GM23338 (cell line): ENCODE measurements around the gene USP43. TPM values are rescaled to one million over a fixed set of nuclear protein-coding genes. Genes with fewer than 3 reads are reported as not detected.
"Not testable (repeated sequence)": the region's sequence is repeated elsewhere in the genome, so short reads cannot be mapped to it uniquely, and the experiment has no call there.

Experiments
- ATAC-seq: fragments of 200-7000 bp; cut with Tn5 transposase; 3 replicates; pipeline ENCODE4 v1.9.1; 2020
- DNase-seq: peaks from one replicate; pipeline ENCODE4 v3.0.0-alpha.2; 2015; ENCODE audit warnings: low spot score
- H2AFZ ChIP-seq: fragments of 200-600 bp; sonication (generic); 2 replicates; pipeline ENCODE4 v1.8.0; 2016; ENCODE audit warnings: antibody characterized with exemption, mild to moderate bottlenecking, moderate library complexity
- H3F3A ChIP-seq: fragments of 200-600 bp; sonication (generic); replicated peaks from 2 replicates; pipeline ENCODE4 v1.8.0; 2017; ENCODE audit warnings: antibody characterized with exemption, mixed run types, low read depth
- H3K27ac ChIP-seq: fragments of 200-600 bp; sonication (generic); 2 replicates; pipeline ENCODE4 v1.6.1; 2016; ENCODE audit warnings: low read depth
- H3K27me3 ChIP-seq: fragments of 200-600 bp; sonication (generic); 2 replicates; pipeline ENCODE4 v1.8.0; 2016; ENCODE audit warnings: mild to moderate bottlenecking, mixed run types, moderate library complexity; ENCODE audit not compliant: insufficient read depth
- H3K36me3 ChIP-seq: fragments of 200-600 bp; sonication (generic); 2 replicates; pipeline ENCODE4 v1.8.0; 2016; ENCODE audit warnings: mild to moderate bottlenecking; ENCODE audit not compliant: insufficient read depth
- H3K4me1 ChIP-seq: fragments of 200-600 bp; sonication (generic); 2 replicates; pipeline ENCODE4 v1.8.0; 2016; ENCODE audit warnings: mild to moderate bottlenecking, moderate library complexity; ENCODE audit not compliant: insufficient read depth
- H3K4me2 ChIP-seq: fragments of 200-600 bp; sonication (generic); 2 replicates; pipeline ENCODE4 v1.7.1; 2017; ENCODE audit warnings: mixed run types
- H3K4me3 ChIP-seq: fragments of 200-600 bp; sonication (generic); 2 replicates; pipeline ENCODE4 v1.6.1; 2016; ENCODE audit warnings: mixed run types
- H3K79me2 ChIP-seq: fragments of 200-600 bp; sonication (generic); replicated peaks from 2 replicates; pipeline ENCODE4 v1.8.0; 2017; ENCODE audit warnings: mild to moderate bottlenecking; ENCODE audit not compliant: insufficient read depth
- H3K9me2 ChIP-seq: fragments of 200-600 bp; sonication (generic); 2 replicates; pipeline ENCODE4 v1.8.0; 2017; ENCODE audit not compliant: insufficient read depth
- H4K20me1 ChIP-seq: fragments of 200-600 bp; sonication (generic); replicated peaks from 2 replicates; pipeline ENCODE4 v1.8.0; 2017; ENCODE audit warnings: mild to moderate bottlenecking; ENCODE audit not compliant: insufficient read depth
- H3K27ac Mint-ChIP-seq: 2 replicates; pipeline ENCODE4 v1.8.0; 2020; ENCODE audit warnings: inconsistent platforms, mild to moderate bottlenecking, moderate library complexity, mixed read lengths
- H3K27me3 Mint-ChIP-seq: 3 replicates; pipeline ENCODE4 v1.8.0; 2022; ENCODE audit warnings: low read depth, mild to moderate bottlenecking, moderate library complexity, mixed read lengths, inconsistent platforms; ENCODE audit not compliant: insufficient read depth, poor library complexity
- H3K36me3 Mint-ChIP-seq: 3 replicates; pipeline ENCODE4 v1.8.0; 2021; ENCODE audit warnings: low read depth, mild to moderate bottlenecking, inconsistent platforms, moderate library complexity, mixed read lengths
- H3K4me1 Mint-ChIP-seq: 3 replicates; pipeline ENCODE4 v1.8.0; 2020; ENCODE audit warnings: mild to moderate bottlenecking, inconsistent platforms, mixed read lengths
- H3K4me3 Mint-ChIP-seq: 3 replicates; pipeline ENCODE4 v1.8.0; 2021; ENCODE audit warnings: moderate library complexity, mild to moderate bottlenecking, inconsistent platforms, mixed read lengths
- H3K9me3 Mint-ChIP-seq: 3 replicates; pipeline ENCODE4 v1.8.0; 2020; ENCODE audit warnings: moderate library complexity, mild to moderate bottlenecking, inconsistent platforms, mixed read lengths
- POLR2AphosphoS5 ChIP-seq: IDR thresholded peaks from 2 replicates; pipeline ENCODE4 v1.6.1; 2016; ENCODE audit warnings: antibody characterized with exemption, low read depth
- ZNF331 ChIP-seq: fragments of 250-450 bp; sonication (Bioruptor Pico); IDR thresholded peaks from 2 replicates; pipeline ENCODE4 v1.5.0; 2020; ENCODE audit warnings: low read depth, mild to moderate bottlenecking, moderate library complexity
- long read RNA-seq: library from polyadenylated mRNA; unstranded; transcript quantifications from one replicate; pipeline ENCODE4 v2.0.0, GENCODE V29; 2020; ENCODE audit not compliant: unreplicated experiment
- polyA plus RNA-seq: library from polyadenylated mRNA; unstranded; fragments of >200 nt; fragmentation: Nextera tagmentation; extraction: Ambion mirVana; gene quantifications from 2 replicates; pipeline ENCODE4 v1.2.1, GENCODE V29; 2016
- total RNA-seq: library from RNA; depleted of rRNA; stranded (reverse); fragments of >200 nt; shearing (Covaris generic); gene quantifications from 2 replicates; pipeline ENCODE4 v1.2.3, GENCODE V29; 2014; rRNA removed
- TF ChIP-seq, protein P1 (sequence below): IDR thresholded peaks from 2 replicates; pipeline ENCODE4 v1.6.1; 2016; ENCODE audit warnings: antibody characterized with exemption
- TF ChIP-seq, protein P2 (sequence below), 2 experiments: fragments of 200-600 bp in 1 of 2; sonication (generic) in 1 of 2; conservative IDR thresholded peaks; 2 replicates each; pipeline versions ENCODE4 v1.5.1 to v1.6.1; 2016 to 2017; ENCODE audit warnings: antibody characterized with exemption in 2 of 2, low read depth in 2 of 2, mild to moderate bottlenecking in 2 of 2, moderate library complexity in 1 of 2
- TF ChIP-seq, protein P3 (sequence below): fragments of 250-450 bp; sonication (Bioruptor Pico); IDR thresholded peaks from 2 replicates; pipeline ENCODE4 v1.5.0; 2020; ENCODE audit warnings: mild to moderate bottlenecking, moderate library complexity

USP43 gene, protein sequence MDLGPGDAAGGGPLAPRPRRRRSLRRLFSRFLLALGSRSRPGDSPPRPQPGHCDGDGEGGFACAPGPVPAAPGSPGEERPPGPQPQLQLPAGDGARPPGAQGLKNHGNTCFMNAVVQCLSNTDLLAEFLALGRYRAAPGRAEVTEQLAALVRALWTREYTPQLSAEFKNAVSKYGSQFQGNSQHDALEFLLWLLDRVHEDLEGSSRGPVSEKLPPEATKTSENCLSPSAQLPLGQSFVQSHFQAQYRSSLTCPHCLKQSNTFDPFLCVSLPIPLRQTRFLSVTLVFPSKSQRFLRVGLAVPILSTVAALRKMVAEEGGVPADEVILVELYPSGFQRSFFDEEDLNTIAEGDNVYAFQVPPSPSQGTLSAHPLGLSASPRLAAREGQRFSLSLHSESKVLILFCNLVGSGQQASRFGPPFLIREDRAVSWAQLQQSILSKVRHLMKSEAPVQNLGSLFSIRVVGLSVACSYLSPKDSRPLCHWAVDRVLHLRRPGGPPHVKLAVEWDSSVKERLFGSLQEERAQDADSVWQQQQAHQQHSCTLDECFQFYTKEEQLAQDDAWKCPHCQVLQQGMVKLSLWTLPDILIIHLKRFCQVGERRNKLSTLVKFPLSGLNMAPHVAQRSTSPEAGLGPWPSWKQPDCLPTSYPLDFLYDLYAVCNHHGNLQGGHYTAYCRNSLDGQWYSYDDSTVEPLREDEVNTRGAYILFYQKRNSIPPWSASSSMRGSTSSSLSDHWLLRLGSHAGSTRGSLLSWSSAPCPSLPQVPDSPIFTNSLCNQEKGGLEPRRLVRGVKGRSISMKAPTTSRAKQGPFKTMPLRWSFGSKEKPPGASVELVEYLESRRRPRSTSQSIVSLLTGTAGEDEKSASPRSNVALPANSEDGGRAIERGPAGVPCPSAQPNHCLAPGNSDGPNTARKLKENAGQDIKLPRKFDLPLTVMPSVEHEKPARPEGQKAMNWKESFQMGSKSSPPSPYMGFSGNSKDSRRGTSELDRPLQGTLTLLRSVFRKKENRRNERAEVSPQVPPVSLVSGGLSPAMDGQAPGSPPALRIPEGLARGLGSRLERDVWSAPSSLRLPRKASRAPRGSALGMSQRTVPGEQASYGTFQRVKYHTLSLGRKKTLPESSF
- 7.2 and 12.5 TPM in 2 replicates for total RNA-seq
- polyA plus RNA-seq: 5.5 and 5.7 TPM in 2 replicates
- long read RNA-seq: 0 reads

DNA sequence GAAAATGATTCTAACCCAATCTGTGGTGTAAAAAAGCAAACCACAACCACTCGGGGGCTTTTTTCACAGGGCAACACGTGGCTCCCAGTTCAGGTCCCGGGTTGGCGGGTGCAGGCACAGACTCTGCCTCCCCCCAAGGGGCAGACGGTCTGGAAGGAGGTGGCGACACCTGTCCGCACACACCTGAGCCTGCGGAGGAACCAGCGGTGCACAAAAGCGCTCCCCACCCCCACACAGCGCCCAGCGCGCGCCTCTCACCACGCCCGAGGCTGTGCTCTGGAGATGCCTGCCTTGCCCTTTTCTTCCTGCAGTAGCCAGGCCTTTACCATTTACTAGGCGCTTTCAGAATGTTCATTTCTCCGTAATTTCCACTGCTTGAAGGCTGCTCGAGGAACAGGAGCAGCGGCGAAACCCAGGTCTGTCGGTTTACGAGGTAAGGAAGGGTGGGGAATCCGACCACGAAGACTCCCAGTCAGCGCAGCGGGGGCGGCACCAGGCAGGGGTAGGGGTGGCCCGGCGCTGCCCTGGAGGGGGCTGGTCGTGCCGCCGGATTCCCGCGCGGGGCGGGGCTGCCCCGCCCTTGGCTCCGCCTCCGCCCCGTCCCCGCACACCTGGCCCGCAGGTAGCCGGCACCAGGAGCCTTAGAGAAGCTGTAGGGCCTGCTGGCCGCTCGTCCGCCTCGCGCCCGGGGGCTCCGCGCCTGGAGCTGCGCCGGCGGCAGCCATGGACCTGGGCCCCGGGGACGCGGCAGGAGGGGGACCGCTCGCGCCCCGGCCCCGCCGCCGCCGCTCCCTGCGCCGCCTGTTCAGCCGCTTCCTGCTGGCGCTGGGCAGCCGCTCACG is at the start of gene USP43:
Gene USP43, plus strand, starts transcription at position 608 of the 842 bp plus-strand sequence. Its CDS starts 116 bp downstream, at position 724.
- Histone ChIP-seq H3K4me3 (peak within 1 kb of the TSS; percentile 97), H3K4me1 (peaks cover 23% of the 10 kb centered on the region), H3K27ac (peak within 1 kb of the TSS; percentile 98), H3K27me3 (peaks cover 14% of the 10 kb centered on the region), H4K20me1 (peaks cover 8% of the 10 kb centered on the region; the same call in 1 of the 2 replicates), H2AFZ (peak within 1 kb of the TSS; percentile 87), H3K9me2 (no peaks in the 10 kb centered on the region), H3K36me3 (no peaks in the 10 kb centered on the region), H3K4me2 (peak within 1 kb of the TSS; percentile 99), H3F3A (0 out of 2 replicates have a peak, but pooled peaks cover 4% of the 10 kb centered on the region), H3K79me2 (peaks cover 30% of the 10 kb centered on the region)
- Mint-ChIP-seq H3K27me3 (peaks cover 19% of the 10 kb centered on the region), H3K27ac (peak within 1 kb of the TSS; percentile 97), H3K9me3 (no peaks in the 10 kb centered on the region), H3K4me1 (peaks cover 39% of the 10 kb centered on the region), H3K4me3 (peak within 1 kb of the TSS; percentile 88), H3K36me3 (0 out of 3 replicates have a peak, but pooled peaks cover 4% of the 10 kb centered on the region)
- TF ChIP-seq, protein P1, sequence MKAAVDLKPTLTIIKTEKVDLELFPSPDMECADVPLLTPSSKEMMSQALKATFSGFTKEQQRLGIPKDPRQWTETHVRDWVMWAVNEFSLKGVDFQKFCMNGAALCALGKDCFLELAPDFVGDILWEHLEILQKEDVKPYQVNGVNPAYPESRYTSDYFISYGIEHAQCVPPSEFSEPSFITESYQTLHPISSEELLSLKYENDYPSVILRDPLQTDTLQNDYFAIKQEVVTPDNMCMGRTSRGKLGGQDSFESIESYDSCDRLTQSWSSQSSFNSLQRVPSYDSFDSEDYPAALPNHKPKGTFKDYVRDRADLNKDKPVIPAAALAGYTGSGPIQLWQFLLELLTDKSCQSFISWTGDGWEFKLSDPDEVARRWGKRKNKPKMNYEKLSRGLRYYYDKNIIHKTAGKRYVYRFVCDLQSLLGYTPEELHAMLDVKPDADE: no peak
- TF ChIP-seq, protein P2, sequence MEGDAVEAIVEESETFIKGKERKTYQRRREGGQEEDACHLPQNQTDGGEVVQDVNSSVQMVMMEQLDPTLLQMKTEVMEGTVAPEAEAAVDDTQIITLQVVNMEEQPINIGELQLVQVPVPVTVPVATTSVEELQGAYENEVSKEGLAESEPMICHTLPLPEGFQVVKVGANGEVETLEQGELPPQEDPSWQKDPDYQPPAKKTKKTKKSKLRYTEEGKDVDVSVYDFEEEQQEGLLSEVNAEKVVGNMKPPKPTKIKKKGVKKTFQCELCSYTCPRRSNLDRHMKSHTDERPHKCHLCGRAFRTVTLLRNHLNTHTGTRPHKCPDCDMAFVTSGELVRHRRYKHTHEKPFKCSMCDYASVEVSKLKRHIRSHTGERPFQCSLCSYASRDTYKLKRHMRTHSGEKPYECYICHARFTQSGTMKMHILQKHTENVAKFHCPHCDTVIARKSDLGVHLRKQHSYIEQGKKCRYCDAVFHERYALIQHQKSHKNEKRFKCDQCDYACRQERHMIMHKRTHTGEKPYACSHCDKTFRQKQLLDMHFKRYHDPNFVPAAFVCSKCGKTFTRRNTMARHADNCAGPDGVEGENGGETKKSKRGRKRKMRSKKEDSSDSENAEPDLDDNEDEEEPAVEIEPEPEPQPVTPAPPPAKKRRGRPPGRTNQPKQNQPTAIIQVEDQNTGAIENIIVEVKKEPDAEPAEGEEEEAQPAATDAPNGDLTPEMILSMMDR (conservative IDR thresholded peaks at IDR 0.05; ENCODE audit: low read depth in 2 of 2): 0 out of 4 replicates have a peak, but pooled peaks of 1 of the 2 experiments have one; percentile 4
- TF ChIP-seq ZNF331 (CRISPR knock-in tag): peak; percentile 69
- TF ChIP-seq, protein P3, sequence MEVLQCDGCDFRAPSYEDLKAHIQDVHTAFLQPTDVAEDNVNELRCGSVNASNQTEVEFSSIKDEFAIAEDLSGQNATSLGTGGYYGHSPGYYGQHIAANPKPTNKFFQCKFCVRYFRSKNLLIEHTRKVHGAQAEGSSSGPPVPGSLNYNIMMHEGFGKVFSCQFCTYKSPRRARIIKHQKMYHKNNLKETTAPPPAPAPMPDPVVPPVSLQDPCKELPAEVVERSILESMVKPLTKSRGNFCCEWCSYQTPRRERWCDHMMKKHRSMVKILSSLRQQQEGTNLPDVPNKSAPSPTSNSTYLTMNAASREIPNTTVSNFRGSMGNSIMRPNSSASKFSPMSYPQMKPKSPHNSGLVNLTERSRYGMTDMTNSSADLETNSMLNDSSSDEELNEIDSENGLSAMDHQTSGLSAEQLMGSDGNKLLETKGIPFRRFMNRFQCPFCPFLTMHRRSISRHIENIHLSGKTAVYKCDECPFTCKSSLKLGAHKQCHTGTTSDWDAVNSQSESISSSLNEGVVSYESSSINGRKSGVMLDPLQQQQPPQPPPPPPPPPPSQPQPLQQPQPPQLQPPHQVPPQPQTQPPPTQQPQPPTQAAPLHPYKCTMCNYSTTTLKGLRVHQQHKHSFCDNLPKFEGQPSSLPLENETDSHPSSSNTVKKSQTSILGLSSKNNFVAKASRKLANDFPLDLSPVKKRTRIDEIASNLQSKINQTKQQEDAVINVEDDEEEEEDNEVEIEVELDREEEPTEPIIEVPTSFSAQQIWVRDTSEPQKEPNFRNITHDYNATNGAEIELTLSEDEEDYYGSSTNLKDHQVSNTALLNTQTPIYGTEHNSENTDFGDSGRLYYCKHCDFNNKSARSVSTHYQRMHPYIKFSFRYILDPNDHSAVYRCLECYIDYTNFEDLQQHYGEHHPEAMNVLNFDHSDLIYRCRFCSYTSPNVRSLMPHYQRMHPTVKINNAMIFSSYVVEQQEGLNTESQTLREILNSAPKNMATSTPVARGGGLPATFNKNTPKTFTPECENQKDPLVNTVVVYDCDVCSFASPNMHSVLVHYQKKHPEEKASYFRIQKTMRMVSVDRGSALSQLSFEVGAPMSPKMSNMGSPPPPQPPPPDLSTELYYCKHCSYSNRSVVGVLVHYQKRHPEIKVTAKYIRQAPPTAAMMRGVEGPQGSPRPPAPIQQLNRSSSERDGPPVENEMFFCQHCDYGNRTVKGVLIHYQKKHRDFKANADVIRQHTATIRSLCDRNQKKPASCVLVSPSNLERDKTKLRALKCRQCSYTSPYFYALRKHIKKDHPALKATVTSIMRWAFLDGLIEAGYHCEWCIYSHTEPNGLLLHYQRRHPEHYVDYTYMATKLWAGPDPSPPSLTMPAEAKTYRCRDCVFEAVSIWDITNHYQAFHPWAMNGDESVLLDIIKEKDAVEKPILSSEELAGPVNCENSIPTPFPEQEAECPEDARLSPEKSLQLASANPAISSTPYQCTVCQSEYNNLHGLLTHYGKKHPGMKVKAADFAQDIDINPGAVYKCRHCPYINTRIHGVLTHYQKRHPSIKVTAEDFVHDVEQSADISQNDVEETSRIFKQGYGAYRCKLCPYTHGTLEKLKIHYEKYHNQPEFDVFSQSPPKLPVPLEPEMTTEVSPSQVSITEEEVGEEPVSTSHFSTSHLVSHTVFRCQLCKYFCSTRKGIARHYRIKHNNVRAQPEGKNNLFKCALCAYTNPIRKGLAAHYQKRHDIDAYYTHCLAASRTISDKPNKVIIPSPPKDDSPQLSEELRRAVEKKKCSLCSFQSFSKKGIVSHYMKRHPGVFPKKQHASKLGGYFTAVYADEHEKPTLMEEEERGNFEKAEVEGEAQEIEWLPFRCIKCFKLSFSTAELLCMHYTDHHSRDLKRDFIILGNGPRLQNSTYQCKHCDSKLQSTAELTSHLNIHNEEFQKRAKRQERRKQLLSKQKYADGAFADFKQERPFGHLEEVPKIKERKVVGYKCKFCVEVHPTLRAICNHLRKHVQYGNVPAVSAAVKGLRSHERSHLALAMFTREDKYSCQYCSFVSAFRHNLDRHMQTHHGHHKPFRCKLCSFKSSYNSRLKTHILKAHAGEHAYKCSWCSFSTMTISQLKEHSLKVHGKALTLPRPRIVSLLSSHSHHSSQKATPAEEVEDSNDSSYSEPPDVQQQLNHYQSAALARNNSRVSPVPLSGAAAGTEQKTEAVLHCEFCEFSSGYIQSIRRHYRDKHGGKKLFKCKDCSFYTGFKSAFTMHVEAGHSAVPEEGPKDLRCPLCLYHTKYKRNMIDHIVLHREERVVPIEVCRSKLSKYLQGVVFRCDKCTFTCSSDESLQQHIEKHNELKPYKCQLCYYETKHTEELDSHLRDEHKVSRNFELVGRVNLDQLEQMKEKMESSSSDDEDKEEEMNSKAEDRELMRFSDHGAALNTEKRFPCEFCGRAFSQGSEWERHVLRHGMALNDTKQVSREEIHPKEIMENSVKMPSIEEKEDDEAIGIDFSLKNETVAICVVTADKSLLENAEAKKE (CRISPR knock-in tag): no peak
- peak; percentile 66 for TF ChIP-seq POLR2AphosphoS5
- peak; percentile 79 for DNase-seq
- ATAC-seq: peak; percentile 75

DNA sequence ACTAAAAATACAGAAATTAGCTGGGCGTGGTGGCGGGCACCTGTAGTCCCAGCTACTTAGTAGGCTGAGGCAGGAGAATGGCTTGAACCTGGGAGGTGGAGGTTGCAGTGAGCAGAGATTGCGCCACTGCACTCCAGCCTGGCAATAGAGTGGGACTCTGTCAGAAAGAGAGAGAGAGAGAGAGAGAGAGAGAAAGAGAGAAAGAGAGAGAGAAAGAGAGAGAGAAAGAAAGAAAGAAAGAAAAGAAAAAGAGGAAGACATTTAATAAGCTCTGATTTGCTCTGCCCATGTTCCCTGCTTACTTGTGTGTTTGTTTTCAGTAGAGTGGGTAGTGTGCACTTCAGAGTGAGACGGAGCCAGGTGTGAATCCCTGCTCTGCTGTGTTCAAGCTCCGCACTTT is 47.7 kb upstream of the USP43 start:
- H3F3A ChIP-seq, H3K36me3 Mint-ChIP-seq, H3K9me2 ChIP-seq, H3K4me1 ChIP-seq, ATAC-seq, H3K27me3 Mint-ChIP-seq, H3K4me2 ChIP-seq, H3K9me3 Mint-ChIP-seq, H3K4me1 Mint-ChIP-seq, H3K27me3 ChIP-seq, DNase-seq, H3K4me3 ChIP-seq, H3K4me3 Mint-ChIP-seq, H4K20me1 ChIP-seq, H3K27ac Mint-ChIP-seq, H3K79me2 ChIP-seq, H3K27ac ChIP-seq, H2AFZ ChIP-seq, H3K36me3 ChIP-seq: not testable (repeated sequence)
